T-helper 9 cell (primary cell): Measurements from ENCODE around the gene USP10.

Source experiments
- DNase-seq: peaks from one replicate; pipeline ENCODE4 v3.0.0-alpha.2; 2020

Gene USP10

DNA sequence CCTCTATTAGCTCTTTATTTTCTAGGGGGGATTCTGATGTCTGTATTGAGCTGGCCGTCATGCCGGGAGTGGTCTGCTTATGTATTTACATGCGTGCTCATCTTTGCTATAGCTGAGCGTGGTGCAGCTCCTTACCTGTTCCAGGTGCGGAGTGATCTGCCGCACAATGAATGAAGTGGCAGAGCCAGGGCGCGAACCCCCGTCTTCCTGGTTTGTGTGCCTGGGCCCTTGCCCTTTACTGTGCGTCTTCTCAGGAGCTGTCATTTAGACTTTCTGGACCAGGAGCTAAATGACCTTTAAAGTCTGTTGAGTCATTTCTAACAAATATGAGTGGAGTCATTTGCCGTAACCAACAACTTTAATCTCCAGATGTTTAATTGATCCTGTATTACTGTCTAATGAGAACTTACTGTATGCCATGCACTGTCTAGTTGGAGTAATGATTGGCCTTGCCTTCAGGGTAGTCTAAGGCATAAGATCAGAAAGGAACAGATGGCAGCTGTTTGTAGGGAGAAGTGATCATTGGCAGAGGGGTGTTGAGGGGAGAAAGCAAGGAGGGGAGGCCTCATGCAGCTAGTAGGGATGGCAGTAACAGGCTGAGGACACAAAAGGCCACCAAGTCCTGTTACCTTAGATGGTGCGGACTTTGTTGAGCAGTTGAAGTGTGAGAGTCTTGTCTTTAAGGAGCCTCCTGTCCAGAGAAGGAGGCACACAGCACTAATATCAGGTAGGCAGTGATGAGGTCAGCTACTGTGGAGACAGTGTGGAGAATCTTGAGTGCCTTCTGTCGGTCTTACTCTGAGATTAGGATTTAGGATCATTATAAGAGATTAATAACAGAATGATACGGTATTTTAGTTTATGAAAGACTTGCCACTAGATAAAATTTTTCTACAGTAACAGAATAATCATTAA, 53.9 kb downstream of the USP10 start:
- no peak for DNase-seq

DNA sequence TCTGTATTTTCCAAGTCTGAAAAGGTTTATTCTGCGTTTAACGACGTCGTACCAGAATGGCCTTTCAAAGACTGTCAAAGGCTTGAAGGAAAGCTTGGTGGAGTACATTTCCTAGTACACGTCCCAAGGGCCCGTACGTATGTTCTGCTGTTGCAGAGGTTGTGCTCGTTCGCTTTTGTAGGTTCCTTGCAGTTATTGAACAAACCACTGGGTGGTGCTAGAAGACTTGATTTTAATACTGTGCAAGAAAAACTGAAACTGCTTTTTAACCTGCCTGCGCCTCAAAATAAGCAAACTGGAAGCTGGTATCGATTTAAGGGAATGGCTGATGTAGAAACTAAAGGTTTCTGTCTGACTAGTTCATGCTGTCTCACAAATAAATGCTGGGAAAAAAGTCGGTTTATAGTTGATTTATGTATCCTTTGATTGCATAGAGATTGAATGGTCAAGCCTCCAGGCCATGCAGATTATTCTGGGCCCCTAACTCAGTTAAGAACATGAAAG, 54.6 kb downstream of the USP10 start:
- peak; percentile 51 for DNase-seq

DNA sequence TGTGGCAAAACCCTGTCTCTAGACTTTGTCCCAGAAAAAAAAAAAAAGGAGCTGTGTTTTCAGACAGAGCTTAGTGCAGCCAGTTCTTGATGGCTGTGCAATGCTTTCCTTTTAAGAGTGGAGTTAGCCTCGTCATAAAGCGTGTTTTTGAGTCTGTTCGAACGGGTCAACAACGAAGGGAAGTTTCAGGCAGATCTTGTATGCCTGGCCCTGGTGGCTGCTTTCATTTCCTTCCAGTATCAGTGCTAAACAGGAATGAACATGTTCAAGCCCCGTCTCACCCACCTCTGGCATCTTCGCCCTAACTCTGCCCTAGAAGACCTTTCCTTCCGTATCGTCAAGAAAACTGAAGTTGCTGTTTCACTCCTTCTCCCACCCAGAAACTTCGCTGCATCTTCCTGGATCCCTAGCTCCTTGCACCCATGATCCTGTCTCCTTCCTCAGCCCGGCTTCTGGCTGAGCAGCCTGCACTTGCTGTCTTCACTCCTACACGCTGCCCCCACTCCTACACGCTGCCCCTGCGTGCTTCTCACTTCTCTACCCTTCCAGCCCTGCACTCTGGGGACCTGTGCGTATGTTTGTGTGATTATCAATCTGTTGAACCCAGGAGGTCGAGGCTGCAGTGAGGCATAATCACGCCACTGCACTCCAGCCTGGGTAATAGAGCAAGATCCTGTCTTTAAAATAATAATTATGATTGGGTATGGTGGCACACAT, 55.3 kb downstream of the USP10 start:
- no peak for DNase-seq

DNA sequence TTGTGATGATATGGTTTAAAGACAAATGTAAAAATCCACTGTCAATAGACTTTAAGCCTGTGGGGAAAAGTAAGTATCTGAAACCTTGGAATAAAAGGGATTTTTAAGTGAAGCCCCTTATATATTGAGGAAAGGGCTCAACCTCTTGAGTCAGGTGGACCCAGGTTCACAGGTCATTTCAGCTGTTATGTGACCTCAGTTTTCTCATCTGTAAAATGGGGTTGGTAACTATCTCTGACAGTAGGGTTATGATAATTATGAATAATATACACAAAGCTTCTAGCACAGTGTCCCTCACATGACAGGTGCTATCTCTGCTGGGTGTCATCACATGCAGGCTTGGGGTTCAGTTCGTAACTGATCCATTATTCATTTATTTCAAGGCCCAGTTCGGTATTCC, 57.0 kb downstream of the USP10 start:
- DNase-seq = no peak

DNA sequence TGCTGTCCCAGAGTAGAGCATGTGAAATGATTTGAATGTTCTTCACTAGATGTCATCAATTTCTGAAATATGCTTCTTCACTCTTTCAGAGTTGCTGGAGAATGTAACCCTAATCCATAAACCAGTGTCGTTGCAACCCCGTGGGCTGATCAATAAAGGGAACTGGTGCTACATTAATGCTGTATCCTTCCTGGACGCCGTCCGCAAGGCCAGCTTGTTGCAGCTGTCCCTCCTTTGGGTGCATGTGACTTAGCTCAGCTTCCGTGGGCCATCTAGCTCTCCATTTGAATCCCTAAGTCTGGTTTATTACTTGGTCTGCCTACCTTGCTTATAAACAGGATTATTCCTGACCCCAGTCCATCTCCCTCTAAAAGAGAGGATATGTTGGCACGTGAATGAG, 58.8 kb downstream of the USP10 start:
- no peak for DNase-seq

DNA sequence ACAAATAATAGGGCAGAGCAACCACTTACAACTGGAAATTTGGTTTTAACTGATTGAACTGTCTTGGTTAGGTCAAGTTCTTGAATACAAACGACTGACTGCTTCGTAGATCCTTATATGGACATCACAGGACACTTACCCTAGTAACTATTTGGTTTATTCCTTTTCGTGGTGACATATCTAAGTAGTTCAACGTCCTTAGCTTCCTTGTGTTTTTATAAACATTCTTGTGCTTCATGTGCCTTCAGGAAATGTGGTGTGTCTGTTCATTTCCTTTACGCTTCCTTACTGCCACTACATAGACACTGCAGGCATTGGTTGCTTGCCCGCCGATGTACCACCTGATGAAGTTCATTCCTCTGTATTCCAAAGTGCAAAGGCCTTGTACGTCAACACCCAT, 59.3 kb downstream of the USP10 start:
- peak; percentile 46 for DNase-seq

DNA sequence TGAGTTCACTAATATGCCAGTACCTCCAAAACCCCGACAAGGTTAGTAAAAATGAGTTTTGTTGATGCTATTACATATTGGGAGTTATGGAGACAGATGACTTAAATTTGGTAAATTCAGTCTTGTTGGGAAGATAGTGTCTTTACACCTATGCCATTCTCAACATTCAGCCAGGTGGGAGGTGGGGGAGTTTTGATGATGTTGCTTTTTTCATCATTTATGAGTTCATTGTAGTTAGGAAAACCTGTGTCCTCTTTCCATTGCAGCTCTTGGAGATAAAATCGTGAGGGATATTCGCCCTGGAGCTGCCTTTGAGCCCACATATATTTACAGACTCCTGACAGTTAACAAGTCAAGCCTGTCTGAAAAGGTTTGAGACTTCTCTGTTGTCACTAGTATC, 60.1 kb downstream of the USP10 start:
- DNase-seq = no peak

DNA sequence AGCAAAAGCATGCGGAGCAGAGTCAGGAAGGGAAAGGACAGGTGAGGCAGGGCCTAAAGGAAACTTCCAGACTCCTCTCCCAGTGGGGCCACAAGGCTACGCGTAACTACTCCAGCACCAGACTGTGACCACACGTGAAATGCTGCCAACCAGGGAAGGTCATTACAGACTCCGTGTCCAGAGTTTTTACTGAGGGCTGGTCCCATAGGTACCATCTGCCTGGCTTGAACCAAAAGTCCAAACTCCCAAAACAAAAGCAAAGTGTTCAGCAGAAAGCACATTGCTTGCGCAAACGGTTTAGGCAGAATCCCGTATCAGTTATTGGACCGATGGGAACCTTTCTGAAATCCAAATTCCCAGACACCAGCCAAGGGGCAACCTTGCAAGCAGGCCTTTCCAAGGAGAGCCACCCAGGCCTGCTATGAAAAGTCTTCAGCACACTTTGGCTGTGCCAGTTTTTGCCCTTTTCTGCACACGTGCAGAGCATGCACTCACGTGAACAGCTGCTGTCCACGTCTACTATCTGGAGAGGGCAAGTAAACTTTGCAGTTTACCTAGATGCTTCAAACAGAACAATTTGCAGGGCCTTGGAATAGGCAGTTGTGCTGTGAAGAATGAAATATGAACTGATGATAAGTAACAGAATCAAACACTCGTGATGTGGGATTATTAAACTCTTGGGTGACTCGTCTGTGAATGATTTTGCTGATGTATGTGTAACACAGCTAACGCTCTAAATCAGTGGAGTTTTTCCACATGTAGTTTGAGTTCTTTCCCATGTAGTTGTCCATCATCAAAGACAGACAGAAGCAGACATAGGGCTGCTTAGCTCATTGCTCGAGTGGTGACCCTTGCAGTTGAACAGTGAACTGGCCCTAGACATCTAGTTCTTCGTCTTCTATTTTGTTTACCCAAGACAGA, 61.9 kb downstream of the USP10 start:
- no peak for DNase-seq

DNA sequence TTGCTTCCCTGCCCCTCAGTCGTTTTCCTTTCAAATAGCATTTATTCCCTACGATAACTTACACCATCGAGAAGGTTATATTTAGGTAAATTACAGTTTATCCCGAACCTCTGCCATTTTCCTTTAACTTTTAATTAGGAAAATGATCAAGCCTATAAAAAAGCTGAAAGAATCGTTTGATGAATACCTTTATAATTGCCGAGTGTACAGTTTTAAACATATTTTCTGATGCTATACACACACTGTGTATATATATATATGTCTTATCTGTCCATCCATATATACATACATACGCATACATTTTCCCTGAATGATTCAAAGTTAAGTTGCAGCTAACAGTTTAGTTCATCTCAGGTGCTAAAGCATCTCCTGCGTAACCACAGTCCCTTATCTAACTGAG, 63.4 kb downstream of the USP10 start:
- no peak for DNase-seq

DNA sequence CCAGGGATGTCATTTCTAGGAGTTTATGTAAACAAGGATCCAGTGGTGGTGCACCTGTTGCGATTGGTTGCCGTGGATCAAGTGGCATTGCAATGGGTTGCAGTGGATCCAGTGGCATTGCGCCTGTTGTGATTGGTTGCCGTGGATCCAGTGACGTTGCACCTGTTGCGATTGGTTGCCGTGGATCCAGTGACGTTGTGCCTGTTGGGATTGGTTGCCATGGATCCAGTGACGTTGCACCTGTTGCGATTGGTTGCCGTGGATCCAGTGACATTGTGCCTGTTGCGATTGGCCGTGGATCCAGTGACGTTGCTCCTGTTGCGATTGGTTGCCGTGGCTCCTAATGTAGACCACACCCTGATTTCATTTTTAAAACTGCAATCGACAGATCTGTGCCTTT, 63.8 kb downstream of the USP10 start:
- no peak for DNase-seq

DNA sequence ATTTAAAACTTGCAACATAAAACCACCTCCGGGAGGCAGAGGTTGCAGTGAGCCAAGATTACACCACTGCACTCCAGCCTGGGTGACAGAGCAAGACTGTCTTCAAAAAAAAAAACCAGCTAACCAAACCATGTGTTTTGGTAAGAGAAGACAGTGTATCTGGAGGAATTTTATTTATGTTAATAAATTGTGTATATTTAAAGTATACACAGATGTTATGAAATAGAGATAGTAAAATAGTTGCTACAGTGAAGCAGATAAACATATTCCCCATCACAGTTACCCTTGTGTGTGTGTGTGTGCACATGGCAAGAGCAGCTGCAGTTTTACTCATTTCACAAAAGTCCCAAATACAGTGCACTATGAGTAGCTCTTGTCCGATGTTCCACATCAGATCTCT, 65.2 kb downstream of the USP10 start:
- DNase-seq = no peak

DNA sequence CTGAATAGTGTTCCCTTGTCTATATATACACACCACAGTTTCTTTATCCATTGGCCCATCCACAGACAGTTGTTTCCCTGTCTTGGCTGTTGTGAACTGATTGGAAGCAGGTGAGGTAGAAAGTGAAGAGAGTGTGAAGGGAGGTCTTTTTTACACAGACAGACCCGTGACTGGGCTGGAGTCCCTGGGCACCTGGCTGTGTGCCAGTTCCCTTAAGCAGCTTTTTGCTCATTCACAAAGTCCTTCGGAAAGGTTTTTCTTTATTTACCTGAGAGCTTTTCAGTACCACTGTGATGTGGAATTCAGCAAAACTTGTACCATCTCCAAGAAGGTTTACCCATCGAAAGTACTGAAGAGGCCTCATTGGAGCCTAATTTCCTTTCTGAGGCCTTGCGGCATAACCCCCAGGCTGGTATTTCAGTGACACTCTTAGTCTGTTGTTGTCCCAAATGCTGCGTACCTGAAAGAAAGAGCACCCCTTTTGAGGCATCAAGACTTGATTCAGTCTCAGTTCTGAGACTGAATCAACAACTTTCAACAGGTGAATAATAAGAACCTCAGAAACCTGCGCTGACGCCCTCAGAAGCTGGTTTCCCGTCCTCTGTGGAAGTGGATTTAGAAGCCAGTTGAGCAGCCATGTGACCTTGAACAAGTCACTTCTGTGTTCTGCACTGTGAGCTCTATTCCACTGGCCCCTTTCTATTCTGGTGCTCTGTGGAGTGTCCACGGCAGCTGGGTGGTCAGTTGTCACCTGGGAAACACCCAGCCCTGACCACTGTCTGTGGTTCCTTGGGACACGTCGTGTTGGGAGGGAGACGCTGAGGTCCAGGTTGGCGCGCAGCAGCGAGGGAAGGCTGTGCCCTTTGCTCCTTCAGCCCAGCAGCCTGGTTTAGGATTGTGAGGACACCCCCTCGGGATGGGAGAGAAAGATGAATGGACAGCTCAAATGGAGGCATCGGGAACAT, 66.1 kb downstream of the USP10 start:
- DNase-seq = no peak

DNA sequence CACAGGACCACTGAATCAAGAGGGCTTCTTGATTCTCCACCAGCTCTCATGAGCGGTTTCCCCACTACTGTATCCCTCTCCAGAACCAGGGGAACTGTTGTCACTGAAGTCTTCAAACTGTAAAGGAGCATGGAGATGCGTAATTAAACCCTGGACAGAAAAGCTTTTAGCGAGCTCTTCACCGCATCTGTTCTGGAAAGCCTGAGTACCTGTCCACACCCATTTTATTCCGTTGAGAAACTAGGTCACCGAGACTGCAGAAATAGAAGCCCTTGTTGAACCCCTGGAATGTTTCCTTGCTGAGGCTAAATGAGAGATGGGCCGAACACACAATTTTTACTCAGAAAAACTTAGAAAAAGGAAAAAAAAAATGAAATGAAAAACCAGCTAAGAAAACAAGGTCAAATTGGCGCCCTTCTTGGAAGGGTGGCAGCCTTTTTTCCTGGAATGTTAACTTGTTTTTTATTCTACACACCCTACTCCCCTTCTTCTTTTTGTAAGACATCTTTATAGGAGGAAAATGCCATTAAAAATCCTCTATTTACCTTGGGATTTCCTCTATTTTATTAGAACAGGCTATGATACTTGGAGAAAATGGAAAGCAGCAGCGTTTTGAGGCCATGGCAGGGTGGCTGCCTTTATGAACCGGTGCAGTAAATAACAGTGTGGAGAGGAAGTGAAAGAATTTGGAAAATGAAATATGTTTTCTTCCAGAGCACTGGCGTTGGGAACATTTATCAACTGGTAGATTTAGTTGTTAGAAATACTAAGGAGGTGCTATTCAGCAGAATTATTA, 67.4 kb downstream of the USP10 start:
- no peak for DNase-seq

DNA sequence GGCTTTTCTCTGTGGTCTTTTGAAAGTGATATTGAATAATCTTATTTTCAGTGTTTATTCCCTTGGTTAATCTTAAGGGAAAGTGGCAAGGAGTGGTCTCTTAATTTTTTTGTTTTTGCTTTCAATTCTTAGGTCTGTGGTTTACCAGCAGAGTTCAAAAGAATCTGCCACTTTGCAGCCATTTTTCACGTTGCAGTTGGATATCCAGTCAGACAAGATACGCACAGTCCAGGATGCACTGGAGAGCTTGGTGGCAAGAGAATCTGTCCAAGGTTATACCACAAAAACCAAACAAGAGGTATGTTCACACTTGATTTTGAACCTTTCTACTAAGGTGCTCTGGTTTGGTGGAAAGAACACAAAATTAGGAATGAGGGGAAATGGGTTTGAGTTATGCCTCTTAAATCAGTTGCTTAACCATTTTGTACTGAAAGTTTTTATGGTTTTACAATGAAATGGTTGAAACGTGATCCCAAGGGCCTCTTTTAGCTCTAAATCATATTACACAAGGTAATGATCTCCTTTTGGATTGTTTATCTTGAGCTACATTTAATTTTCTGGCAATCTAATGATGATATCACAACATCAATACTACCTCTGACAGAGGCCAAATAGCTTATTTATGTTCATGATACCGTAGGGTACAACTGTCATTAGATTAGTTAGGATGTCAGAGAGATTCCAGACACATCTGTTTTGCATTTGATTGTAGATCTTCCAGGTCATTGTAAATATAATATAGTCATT, 68.4 kb downstream of the USP10 start:
- no peak for DNase-seq

DNA sequence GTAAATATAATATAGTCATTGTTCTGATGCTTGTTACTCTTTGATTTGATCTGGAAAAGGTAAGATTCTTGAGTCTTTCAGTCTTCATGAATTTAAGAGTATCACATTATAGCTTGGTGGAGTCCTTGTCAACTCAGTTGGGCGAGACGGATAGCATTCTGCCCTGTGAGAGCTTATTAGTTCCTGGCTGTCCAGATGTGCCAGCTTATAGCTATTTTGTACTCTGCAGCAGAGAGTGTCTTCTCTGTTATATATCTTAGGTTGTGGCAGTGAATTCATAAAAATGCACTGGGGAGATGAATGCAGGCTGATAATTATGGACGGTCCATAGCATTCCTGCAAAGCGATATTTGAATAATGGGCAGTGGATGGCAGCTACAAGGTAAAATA, 69.0 kb downstream of the USP10 start:
- DNase-seq = no peak

DNA sequence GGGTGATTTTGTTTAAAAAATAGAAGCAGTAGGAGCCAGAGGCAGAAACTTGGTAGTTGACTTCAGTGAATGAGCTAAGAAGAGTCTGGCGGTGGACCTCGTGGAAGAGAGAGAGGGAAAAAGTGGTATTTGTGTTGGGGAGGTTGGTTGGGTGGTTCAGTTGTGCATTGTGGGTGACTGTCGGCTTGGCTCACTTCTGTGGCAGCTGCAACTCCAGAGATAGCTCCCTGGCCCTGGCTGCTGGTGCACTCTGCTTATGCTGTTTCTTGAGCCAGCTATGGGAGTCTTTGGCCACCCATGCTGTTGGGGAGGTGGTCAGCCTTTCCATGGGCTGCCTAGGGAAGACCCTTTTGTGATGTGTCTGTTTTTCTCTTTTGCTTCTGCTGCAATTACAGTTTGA, 69.6 kb downstream of the USP10 start:
- no peak for DNase-seq

DNA sequence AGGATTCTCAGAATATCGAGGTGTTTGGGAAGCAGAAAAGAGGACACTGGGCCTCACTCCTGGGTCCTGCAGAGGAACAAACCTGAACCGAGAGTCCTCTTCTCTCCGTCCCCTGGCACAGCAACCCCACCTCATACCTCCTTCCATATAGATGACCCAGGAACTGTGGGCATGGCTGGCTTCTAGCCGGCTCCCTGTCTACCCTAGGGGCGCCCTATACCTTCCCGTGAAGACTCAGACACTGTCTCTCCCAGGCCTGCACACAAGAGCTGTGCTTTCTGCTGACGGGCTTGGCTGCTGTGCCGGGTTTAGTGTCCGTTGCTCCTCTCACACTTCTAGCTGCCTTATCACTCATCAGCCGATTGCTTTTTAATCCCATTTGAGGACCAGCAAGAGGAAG, 73.5 kb downstream of the USP10 start:
- no peak for DNase-seq

DNA sequence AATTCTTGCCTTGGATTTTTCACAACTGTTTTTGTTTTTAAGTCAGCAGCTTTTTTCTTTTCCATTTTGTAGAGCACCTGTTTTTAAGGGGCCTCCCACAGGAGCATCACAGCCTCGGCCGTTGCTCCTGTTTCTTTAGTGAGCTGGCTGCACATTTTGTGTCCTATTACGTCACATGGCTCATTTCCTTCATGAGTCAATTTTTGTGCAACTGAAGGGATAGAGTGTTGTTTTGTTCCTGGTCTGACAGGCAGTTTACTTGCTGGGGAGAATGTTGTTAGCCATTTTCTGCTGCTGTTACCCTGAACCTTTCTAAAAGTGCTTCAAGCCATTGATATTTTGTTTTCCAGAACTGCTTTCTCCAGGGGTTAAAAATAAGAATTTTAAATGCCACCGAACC, 75.0 kb downstream of the USP10 start:
- DNase-seq = no peak

DNA sequence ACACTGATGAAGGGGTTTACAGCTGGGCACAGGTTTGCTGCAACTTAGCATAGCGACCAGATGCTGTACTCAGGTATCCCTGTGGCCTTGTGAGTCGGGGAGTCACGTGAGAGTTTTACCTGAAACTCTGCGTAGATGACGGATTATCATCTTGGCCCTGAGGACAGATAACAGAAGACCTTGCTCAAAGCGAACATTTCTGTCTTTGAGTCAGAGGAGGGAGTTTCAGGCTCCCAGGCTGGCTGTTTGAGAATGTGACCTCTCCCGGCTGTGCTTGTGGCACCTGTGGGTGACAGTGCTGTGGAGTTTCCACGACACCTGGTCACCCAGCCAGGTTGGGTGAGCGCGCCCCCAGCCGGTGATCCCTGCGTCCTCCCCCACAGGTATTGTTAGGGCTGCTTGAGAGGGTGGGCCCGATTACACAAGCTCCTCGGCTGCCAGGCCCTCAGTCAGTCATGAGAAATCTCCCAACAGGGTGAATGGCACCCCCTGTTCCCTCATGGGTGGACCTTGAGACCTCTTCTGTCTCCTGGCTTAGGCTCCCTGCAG, 75.5 kb downstream of the USP10 start:
- DNase-seq = no peak

DNA sequence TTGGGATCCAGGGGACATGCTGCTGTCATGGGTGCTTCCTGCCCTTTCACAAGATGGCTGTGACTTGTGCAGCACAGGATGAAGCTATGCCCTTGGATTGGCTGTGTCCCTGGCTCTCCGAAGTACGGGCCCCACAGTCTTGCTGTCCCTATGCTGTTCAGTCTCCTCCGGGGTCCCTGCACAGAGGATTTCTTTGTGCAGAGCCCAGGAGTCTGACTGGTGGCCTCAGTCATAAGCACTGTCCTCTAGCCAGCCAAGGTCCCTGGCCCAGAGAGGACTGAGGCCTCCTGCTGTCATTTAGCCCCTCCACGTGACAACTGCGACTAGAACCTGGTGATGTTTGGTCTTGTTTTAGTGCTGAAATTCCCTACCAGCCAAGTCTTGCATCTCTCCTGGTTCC, 77.6 kb downstream of the USP10 start:
- no peak for DNase-seq
